Neural cell (in vitro differentiated cells): ENCODE data around the gene CDH4. TPM values are rescaled to one million over a fixed set of nuclear protein-coding genes. Genes with fewer than 3 reads are reported as not detected.

Experiments
- H2AFZ ChIP-seq: fragments of 200-600, 300-800 bp; sonication (generic), shearing (Covaris generic); 2 replicates; pipeline ENCODE4 v1.6.0; 2014; ENCODE audit warnings: low read depth, mild to moderate bottlenecking, antibody characterized with exemption, low read length, moderate library complexity
- H3F3A ChIP-seq: fragments of 200-600 bp; shearing (Covaris generic); 2 replicates; pipeline ENCODE4 v1.6.1; 2016; ENCODE audit warnings: mild to moderate bottlenecking, moderate library complexity, mixed read lengths, antibody characterized with exemption, low read length; ENCODE audit not compliant: insufficient read depth, poor library complexity, severe bottlenecking
- H3K27ac ChIP-seq: fragments of 200-600, 300-800 bp; sonication (generic), shearing (Covaris generic); 2 replicates; pipeline ENCODE4 v1.5.1; 2014; ENCODE audit warnings: mild to moderate bottlenecking, low read length, moderate library complexity
- H3K27me3 ChIP-seq: fragments of 300-800, 200-600 bp; sonication (generic), shearing (Covaris generic); 2 replicates; pipeline ENCODE4 v1.6.0; 2014; ENCODE audit warnings: mild to moderate bottlenecking, low read depth, low read length, moderate library complexity; ENCODE audit not compliant: insufficient read depth
- H3K36me3 ChIP-seq: fragments of 300-800, 200-600 bp; sonication (generic), shearing (Covaris generic); 2 replicates; pipeline ENCODE4 v1.5.1; 2014; ENCODE audit warnings: mild to moderate bottlenecking, antibody characterized with exemption, low read length, moderate library complexity; ENCODE audit not compliant: insufficient read depth
- H3K4me2 ChIP-seq: fragments of 300-800, 200-600 bp; sonication (generic), shearing (Covaris generic); 2 replicates; pipeline ENCODE4 v1.6.0; 2014; ENCODE audit warnings: mild to moderate bottlenecking, low read length
- H3K4me3 ChIP-seq: fragments of 300-800, 200-600 bp; sonication (generic), shearing (Covaris generic); 2 replicates; pipeline ENCODE4 v1.5.1; 2014; ENCODE audit warnings: mild to moderate bottlenecking, low read length, moderate library complexity
- H3K79me2 ChIP-seq: fragments of 200-600 bp; shearing (Covaris generic); replicated peaks from 2 replicates; pipeline ENCODE4 v1.6.0; 2014; ENCODE audit warnings: mild to moderate bottlenecking, low read length, moderate library complexity; ENCODE audit not compliant: insufficient read depth
- H3K9ac ChIP-seq: fragments of 300-800, 200-600 bp; sonication (generic), shearing (Covaris generic); 2 replicates; pipeline ENCODE4 v1.6.1; 2016; ENCODE audit warnings: mild to moderate bottlenecking, low read length, mixed read lengths
- H3K9me2 ChIP-seq: fragments of 200-600 bp; shearing (Covaris generic); 2 replicates; pipeline ENCODE4 v1.6.1; 2016; ENCODE audit warnings: mild to moderate bottlenecking, low read length, mixed read lengths; ENCODE audit not compliant: insufficient read depth
- H3K9me3 ChIP-seq: fragments of 200-600, 300-800 bp; sonication (generic), shearing (Covaris generic); 2 replicates; pipeline ENCODE4 v1.6.1; 2016; ENCODE audit warnings: mild to moderate bottlenecking, mixed run types, low read length, moderate library complexity, mixed read lengths
- H4K20me1 ChIP-seq: fragments of 200-600 bp; shearing (Covaris generic); 2 replicates; pipeline ENCODE4 v1.6.1; 2016; ENCODE audit warnings: mild to moderate bottlenecking, mixed run types; ENCODE audit not compliant: insufficient read depth
- CTCF ChIP-seq: fragments of 450-650 bp; IDR thresholded peaks from 2 replicates; pipeline ENCODE4 v1.5.1; 2014; ENCODE audit warnings: antibody characterized with exemption, mild to moderate bottlenecking, moderate library complexity; ENCODE audit not compliant: poor library complexity, severe bottlenecking
- POLR2AphosphoS5 ChIP-seq: IDR thresholded peaks from 2 replicates; pipeline ENCODE4 v1.6.1; 2012
- REST ChIP-seq: IDR thresholded peaks from 2 replicates; pipeline ENCODE4 v1.6.1; 2012; ENCODE audit warnings: borderline replicate concordance
- SMC3 ChIP-seq: fragments of 450-650 bp; conservative IDR thresholded peaks from 2 replicates; pipeline ENCODE4 v1.6.1; 2014; ENCODE audit warnings: antibody characterized with exemption, mild to moderate bottlenecking, moderate library complexity; ENCODE audit not compliant: poor library complexity
- TAF1 ChIP-seq: IDR thresholded peaks from 2 replicates; pipeline ENCODE4 v1.6.1; 2012; ENCODE audit warnings: low read depth
- polyA plus RNA-seq: library from polyadenylated mRNA; depleted of rRNA; stranded (reverse); fragments of >200 nt; gene quantifications from 2 replicates; pipeline ENCODE4 v1.2.3, GENCODE V29; 2014

Gene CDH4
- polyA plus RNA-seq, 1 donor from 2014 or later = 24.6 TPM

- Histone ChIP-seq H3K9ac (no peak overlapping the region), H4K20me1 (no peaks in the 10 kb centered on the region), H3K9me3 (peaks cover 7% of the 10 kb centered on the region), H3K4me3 (no peak overlapping the region), H3K36me3 (no peaks in the 10 kb centered on the region), H3K79me2 (no peaks in the 10 kb centered on the region), H2AFZ (no peak overlapping the region), H3K4me2 (no peak overlapping the region), H3K27ac (no peak overlapping the region), H3K27me3 (no peaks in the 10 kb centered on the region), H3F3A (no peaks in the 10 kb centered on the region), H3K9me2 (no peaks in the 10 kb centered on the region)
- no peak for TF ChIP-seq POLR2AphosphoS5
These were observed 363.7 kb downstream of the CDH4 start for GRCh38 chr20:61615806-61616205.

- H3K27ac ChIP-seq = no peak overlapping the region
- H3K79me2 ChIP-seq = no peaks in the 10 kb centered on the region
These were observed 367.7 kb downstream of the CDH4 start for GRCh38 chr20:61619751-61620150.

More at GRCh38 chr20:61619751-61620150, 367.7 kb downstream of the CDH4 start:
- no peaks in the 10 kb centered on the region for H3K9me3 ChIP-seq
- no peak overlapping the region for H3K4me3 ChIP-seq
- no peak overlapping the region for H2AFZ ChIP-seq
- TF ChIP-seq TAF1 = no peak
- no peak for TF ChIP-seq CTCF
- no peak for TF ChIP-seq REST
- TF ChIP-seq SMC3 = no peak
- no peak overlapping the region for H3K9ac ChIP-seq
- no peaks in the 10 kb centered on the region for H4K20me1 ChIP-seq
- H3K27me3 ChIP-seq = no peaks in the 10 kb centered on the region
- H3F3A ChIP-seq = no peaks in the 10 kb centered on the region
- no peak overlapping the region for H3K4me2 ChIP-seq
- no peaks in the 10 kb centered on the region for H3K9me2 ChIP-seq
- H3K36me3 ChIP-seq = no peaks in the 10 kb centered on the region
